GM10847 (cell line): ENCODE results near the gene TBC1D4.

Experiments
- POLR2A ChIP-seq: IDR thresholded peaks from 2 replicates; pipeline ENCODE4 v1.6.1; 2011; ENCODE audit not compliant: insufficient read length; ENCODE audit errors: extremely low read depth

The TBC1D4 gene

GRCh38 chr13:75493156-75493555 is 11.2 kb upstream of the TBC1D4 start:
- no peak for TF ChIP-seq POLR2A

GRCh38 chr13:75492389-75492788 is 10.4 kb upstream of the TBC1D4 start:
- no peak for TF ChIP-seq POLR2A

GRCh38 chr13:75491376-75491775 is 9.4 kb upstream of the TBC1D4 start:
- TF ChIP-seq POLR2A = no peak

- TF ChIP-seq POLR2A = no peak
Measured at GRCh38 chr13:75489502-75490263, 7.7 kb upstream of the TBC1D4 start.

- no peak for TF ChIP-seq POLR2A
Measured at GRCh38 chr13:75486146-75487062, 4.4 kb upstream of the TBC1D4 start.

- no peak for TF ChIP-seq POLR2A
Measured at GRCh38 chr13:75485286-75486062, 3.5 kb upstream of the TBC1D4 start.

- no peak for TF ChIP-seq POLR2A
Measured at GRCh38 chr13:75482820-75483079, 781 bp upstream of the TBC1D4 start.

GRCh38 chr13:75481176-75482069 is 546 bp downstream of the TBC1D4 start:
- no peak for TF ChIP-seq POLR2A

GRCh38 chr13:75480671-75481175 is 1.2 kb downstream of the TBC1D4 start:
- TF ChIP-seq POLR2A = no peak

GRCh38 chr13:75479102-75479740 is 2.7 kb downstream of the TBC1D4 start:
- TF ChIP-seq POLR2A = no peak

GRCh38 chr13:75478659-75479058 is 3.3 kb downstream of the TBC1D4 start:
- TF ChIP-seq POLR2A = no peak

GRCh38 chr13:75474956-75475355 is 7.0 kb downstream of the TBC1D4 start:
- TF ChIP-seq POLR2A = no peak

- no peak for TF ChIP-seq POLR2A
Measured at GRCh38 chr13:75473468-75473867, 8.5 kb downstream of the TBC1D4 start.

- TF ChIP-seq POLR2A = no peak
Measured at GRCh38 chr13:75470676-75471075, 11.3 kb downstream of the TBC1D4 start.
